K562 (cell line): ENCODE measurements around the gene C9orf50. TPM values are rescaled to one million over a fixed set of nuclear protein-coding genes. Genes with fewer than 3 reads are reported as not detected.
A peak's percentile ranks its signal among the peaks of the same experiment; 100 is the strongest.

ENCODE experiments used
- ARID1B ChIP-seq: fragments of 450-650 bp; IDR thresholded peaks from 2 replicates; pipeline ENCODE4 v1.6.1; 2016; ENCODE audit warnings: antibody characterized with exemption, mild to moderate bottlenecking, inconsistent platforms
- C11orf30 ChIP-seq: fragments of 450-650 bp; IDR thresholded peaks from 2 replicates; pipeline ENCODE4 v1.6.1; 2016; ENCODE audit warnings: low read depth, mild to moderate bottlenecking
- CEBPB ChIP-seq: fragments of 450-650 bp; IDR thresholded peaks from 2 replicates; pipeline ENCODE4 v1.6.1; 2016; ENCODE audit warnings: missing genetic modification characterization, missing compliant biosample characterization
- FOXK2 ChIP-seq, 2 experiments: fragments of 450-650 bp; IDR thresholded peaks in 1 of 2; conservative IDR thresholded peaks in 1 of 2; 2 replicates each; pipeline ENCODE4 v1.6.1; 2016; ENCODE audit warnings: low read depth in 2 of 2, mild to moderate bottlenecking in 1 of 2
- FOXM1 ChIP-seq, 2 experiments: fragments of 450-650 bp in 1 of 2; sonication (generic) in 1 of 2; formaldehyde crosslinking in 1 of 2; IDR thresholded peaks; 2 replicates each; pipeline versions ENCODE4 v1.6.1 to v1.9.0; 2017 to 2022; ENCODE audit warnings: low read depth in 2 of 2, mild to moderate bottlenecking in 2 of 2, missing genetic modification reagents in 1 of 2, moderate library complexity in 1 of 2
- GTF2E2 ChIP-seq: fragments of 200-800 bp; sonication (Bioruptor generic); IDR thresholded peaks from 2 replicates; pipeline ENCODE4 v1.6.1; 2016; ENCODE audit warnings: missing genetic modification characterization, missing compliant biosample characterization
- HMGN3 ChIP-seq: IDR thresholded peaks from 2 replicates; pipeline ENCODE4 v1.6.1; 2011; ENCODE audit warnings: borderline replicate concordance, low read depth, mild to moderate bottlenecking, mixed read lengths, low read length; ENCODE audit not compliant: insufficient read length; ENCODE audit errors: extremely low read depth
- ILF3 ChIP-seq: fragments of 450-650 bp; IDR thresholded peaks from 2 replicates; pipeline ENCODE4 v1.6.1; 2018; ENCODE audit warnings: antibody characterized with exemption, mild to moderate bottlenecking, moderate library complexity, borderline replicate concordance
- KAT2B ChIP-seq: IDR thresholded peaks from one replicate; pipeline ENCODE4 v1.6.1; 2012; ENCODE audit warnings: low read depth, mild to moderate bottlenecking, control low read depth, inconsistent platforms, low read length, moderate library complexity
- MECOM ChIP-seq: fragments of 250-450 bp; sonication (Bioruptor Pico); IDR thresholded peaks from 2 replicates; pipeline ENCODE4 v1.8.0; 2022; ENCODE audit warnings: inconsistent platforms
- NCOR1 ChIP-seq: fragments of 450-650 bp; IDR thresholded peaks from 2 replicates; pipeline ENCODE4 v1.6.1; 2016; ENCODE audit warnings: mild to moderate bottlenecking, moderate library complexity
- NR2F6 ChIP-seq: fragments of 450-650 bp; formaldehyde crosslinking; IDR thresholded peaks from 2 replicates; pipeline ENCODE4 v1.4.0; 2020; ENCODE audit warnings: mild to moderate bottlenecking
- PML ChIP-seq: IDR thresholded peaks from 2 replicates; pipeline ENCODE4 v1.6.1; 2012; ENCODE audit warnings: low read length, inconsistent platforms
- POLR2G ChIP-seq: fragments of 200-400 bp; formaldehyde crosslinking; IDR thresholded peaks from 2 replicates; pipeline ENCODE4 v1.6.1; 2017; ENCODE audit warnings: low read depth, mild to moderate bottlenecking, antibody characterized with exemption, low read length, moderate library complexity
- RHOXF2B ChIP-seq: fragments of 250-450 bp; sonication (Bioruptor Pico); conservative IDR thresholded peaks from 2 replicates; pipeline ENCODE4 v1.5.1; 2021
- SRSF1 ChIP-seq: fragments of 200-400 bp; formaldehyde crosslinking; IDR thresholded peaks from 2 replicates; pipeline ENCODE4 v1.6.1; 2017; ENCODE audit warnings: mild to moderate bottlenecking, low read depth, low read length, moderate library complexity
- ZBTB8A ChIP-seq: fragments of 450-650 bp; IDR thresholded peaks from 2 replicates; pipeline ENCODE4 v1.6.1; 2018; ENCODE audit warnings: mild to moderate bottlenecking, moderate library complexity; ENCODE audit not compliant: partially characterized antibody
- ZNF507 ChIP-seq: conservative IDR thresholded peaks from 2 replicates; pipeline ENCODE4 v1.6.1; 2017; ENCODE audit warnings: missing genetic modification characterization, missing compliant biosample characterization
- ZNF764 ChIP-seq: fragments of 250-450 bp; sonication (Bioruptor Pico); IDR thresholded peaks from 2 replicates; pipeline ENCODE4 v1.4.0; 2020; ENCODE audit warnings: low read depth, mild to moderate bottlenecking, moderate library complexity
- ZZZ3 ChIP-seq: fragments of 450-650 bp; IDR thresholded peaks from 2 replicates; pipeline ENCODE4 v1.6.1; 2016; ENCODE audit warnings: antibody characterized with exemption, mild to moderate bottlenecking, moderate library complexity
- polyA plus RNA-seq, 8 experiments: library from polyadenylated mRNA; depleted of rRNA in 4 of 8; stranded (reverse) in 5 of 8; unstranded in 3 of 8; fragments of >200 nt; fragmentation: Nextera tagmentation in 2 of 8; fragmentation: Illumina TruSeq in 1 of 8; extraction: Ambion mirVana in 2 of 8; extraction: Trizol in 1 of 8; gene quantifications; 2 replicates each; pipeline versions ENCODE4 v1.2.1 to v1.2.3, GENCODE V29; 2011 to 2014; ENCODE audit warnings: inconsistent platforms in 1 of 8, missing spikeins in 1 of 8
- total RNA-seq, 7 experiments: library from RNA; depleted of rRNA in 6 of 7; stranded (reverse); fragments of >200 nt in 6 of 7; fragmentation: Illumina TruSeq in 2 of 7; extraction: Trizol in 2 of 7; gene quantifications; 2 replicates each; pipeline versions ENCODE4 v1.2.1 to v1.2.3, GENCODE V29; 2011 to 2021; ENCODE audit warnings: low replicate concordance in 1 of 7
- TF ChIP-seq, protein P1 (sequence below): fragments of 450-650 bp; IDR thresholded peaks from 2 replicates; pipeline ENCODE4 v1.6.1; 2017; ENCODE audit warnings: antibody characterized with exemption, mild to moderate bottlenecking
- TF ChIP-seq, protein P2 (sequence below): fragments of 250-450 bp; sonication (Bioruptor Pico); IDR thresholded peaks from 2 replicates; pipeline ENCODE4 v1.8.0; 2022; ENCODE audit warnings: moderate library complexity, mild to moderate bottlenecking, inconsistent platforms
- TF ChIP-seq, protein P3 (sequence below): fragments of 450-650 bp; formaldehyde crosslinking; IDR thresholded peaks from 2 replicates; pipeline ENCODE4 v1.4.0; 2020; ENCODE audit warnings: mild to moderate bottlenecking, mixed read lengths

Gene C9orf50
- total and polyA plus RNA-seq, 9 of the 15 experiments (the other 6 are each of a cell fraction or from before 2014, with no cell fraction given): not detected

DNA sequence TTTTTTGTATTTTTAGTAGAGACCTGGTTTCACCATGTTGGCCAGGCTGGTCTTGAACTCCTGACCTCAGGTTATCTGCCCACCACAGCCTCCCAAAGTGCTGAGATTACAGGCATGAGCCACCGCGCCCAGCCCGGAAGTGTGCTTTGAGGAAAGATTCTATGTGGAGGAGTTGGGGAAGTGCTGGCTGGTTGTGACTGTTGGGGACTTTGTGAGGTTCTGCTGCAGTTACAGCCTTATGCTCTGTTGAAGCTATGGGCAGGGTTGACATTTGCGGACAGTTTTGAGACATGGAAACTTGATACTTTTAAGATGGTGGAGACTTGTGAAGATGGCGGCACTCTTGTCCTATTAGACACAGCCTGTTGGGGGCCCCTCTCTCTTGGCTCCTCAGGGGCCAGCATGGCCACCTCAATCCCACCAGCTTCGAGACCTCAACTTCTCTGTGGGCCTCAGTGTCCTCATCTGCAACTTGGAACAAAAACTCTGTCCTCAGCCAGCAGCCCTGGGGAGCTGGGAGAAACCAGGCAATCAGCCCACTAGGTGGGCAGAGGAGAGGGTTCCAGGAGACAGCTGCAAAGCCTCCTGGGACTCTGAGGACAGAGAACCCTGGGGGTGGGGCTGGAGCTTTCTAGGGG is 24.9 kb downstream of the C9orf50 start (continued):
- TF ChIP-seq, protein P1, sequence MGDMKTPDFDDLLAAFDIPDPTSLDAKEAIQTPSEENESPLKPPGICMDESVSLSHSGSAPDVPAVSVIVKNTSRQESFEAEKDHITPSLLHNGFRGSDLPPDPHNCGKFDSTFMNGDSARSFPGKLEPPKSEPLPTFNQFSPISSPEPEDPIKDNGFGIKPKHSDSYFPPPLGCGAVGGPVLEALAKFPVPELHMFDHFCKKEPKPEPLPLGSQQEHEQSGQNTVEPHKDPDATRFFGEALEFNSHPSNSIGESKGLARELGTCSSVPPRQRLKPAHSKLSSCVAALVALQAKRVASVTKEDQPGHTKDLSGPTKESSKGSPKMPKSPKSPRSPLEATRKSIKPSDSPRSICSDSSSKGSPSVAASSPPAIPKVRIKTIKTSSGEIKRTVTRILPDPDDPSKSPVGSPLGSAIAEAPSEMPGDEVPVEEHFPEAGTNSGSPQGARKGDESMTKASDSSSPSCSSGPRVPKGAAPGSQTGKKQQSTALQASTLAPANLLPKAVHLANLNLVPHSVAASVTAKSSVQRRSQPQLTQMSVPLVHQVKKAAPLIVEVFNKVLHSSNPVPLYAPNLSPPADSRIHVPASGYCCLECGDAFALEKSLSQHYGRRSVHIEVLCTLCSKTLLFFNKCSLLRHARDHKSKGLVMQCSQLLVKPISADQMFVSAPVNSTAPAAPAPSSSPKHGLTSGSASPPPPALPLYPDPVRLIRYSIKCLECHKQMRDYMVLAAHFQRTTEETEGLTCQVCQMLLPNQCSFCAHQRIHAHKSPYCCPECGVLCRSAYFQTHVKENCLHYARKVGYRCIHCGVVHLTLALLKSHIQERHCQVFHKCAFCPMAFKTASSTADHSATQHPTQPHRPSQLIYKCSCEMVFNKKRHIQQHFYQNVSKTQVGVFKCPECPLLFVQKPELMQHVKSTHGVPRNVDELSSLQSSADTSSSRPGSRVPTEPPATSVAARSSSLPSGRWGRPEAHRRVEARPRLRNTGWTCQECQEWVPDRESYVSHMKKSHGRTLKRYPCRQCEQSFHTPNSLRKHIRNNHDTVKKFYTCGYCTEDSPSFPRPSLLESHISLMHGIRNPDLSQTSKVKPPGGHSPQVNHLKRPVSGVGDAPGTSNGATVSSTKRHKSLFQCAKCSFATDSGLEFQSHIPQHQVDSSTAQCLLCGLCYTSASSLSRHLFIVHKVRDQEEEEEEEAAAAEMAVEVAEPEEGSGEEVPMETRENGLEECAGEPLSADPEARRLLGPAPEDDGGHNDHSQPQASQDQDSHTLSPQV: peak; percentile 98
- TF ChIP-seq, protein P2, sequence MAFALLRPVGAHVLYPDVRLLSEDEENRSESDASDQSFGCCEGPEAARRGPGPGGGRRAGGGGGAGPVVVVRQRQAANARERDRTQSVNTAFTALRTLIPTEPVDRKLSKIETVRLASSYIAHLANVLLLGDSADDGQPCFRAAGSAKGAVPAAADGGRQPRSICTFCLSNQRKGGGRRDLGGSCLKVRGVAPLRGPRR (CRISPR knock-in tag): 0 out of 2 replicates have a peak, but pooled peaks have one; percentile 76
- TF ChIP-seq, protein P3, sequence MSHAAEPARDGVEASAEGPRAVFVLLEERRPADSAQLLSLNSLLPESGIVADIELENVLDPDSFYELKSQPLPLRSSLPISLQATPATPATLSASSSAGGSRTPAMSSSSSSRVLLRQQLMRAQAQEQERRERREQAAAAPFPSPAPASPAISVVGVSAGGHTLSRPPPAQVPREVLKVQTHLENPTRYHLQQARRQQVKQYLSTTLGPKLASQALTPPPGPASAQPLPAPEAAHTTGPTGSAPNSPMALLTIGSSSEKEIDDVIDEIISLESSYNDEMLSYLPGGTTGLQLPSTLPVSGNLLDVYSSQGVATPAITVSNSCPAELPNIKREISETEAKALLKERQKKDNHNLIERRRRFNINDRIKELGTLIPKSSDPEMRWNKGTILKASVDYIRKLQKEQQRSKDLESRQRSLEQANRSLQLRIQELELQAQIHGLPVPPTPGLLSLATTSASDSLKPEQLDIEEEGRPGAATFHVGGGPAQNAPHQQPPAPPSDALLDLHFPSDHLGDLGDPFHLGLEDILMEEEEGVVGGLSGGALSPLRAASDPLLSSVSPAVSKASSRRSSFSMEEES (CRISPR knock-in tag): no peak
- TF ChIP-seq KAT2B: no peak
- TF ChIP-seq C11orf30: no peak
- peak; percentile 97 for TF ChIP-seq ARID1B
- TF ChIP-seq ZNF764: no peak
- no peak for TF ChIP-seq PML
- peak in 1 of 2 experiments; percentile 44; a peak in 1 of 4 replicates for TF ChIP-seq FOXK2 (conservative IDR thresholded peaks at IDR 0.05 in 1 of 2, IDR thresholded peaks at IDR 0.05 in 1 of 2; ENCODE audit: low read depth in 2 of 2)
- TF ChIP-seq ZZZ3: no peak
- no peak; the same call in 1 of the 2 replicates for TF ChIP-seq NR2F6 (CRISPR knock-in tag)
- TF ChIP-seq MECOM (CRISPR knock-in tag): 0 out of 2 replicates have a peak, but pooled peaks have one; percentile 40
- no peak for TF ChIP-seq POLR2G
- TF ChIP-seq ZBTB8A: no peak
- TF ChIP-seq RHOXF2B (CRISPR knock-in tag): peak; percentile 86; the same call in 1 of the 2 replicates
- TF ChIP-seq FOXM1 (IDR thresholded peaks at IDR 0.05; ENCODE audit: low read depth): peak; percentile 60; the same call in 1 of the 2 replicates
- no peak for TF ChIP-seq FOXM1 (CRISPR knock-in tag; IDR thresholded peaks at IDR 0.05; ENCODE audit: low read depth)
- TF ChIP-seq CEBPB (tag): peak; percentile 52; the same call in 1 of the 2 replicates
- no peak for TF ChIP-seq ILF3
- TF ChIP-seq NCOR1: peak; percentile 94
- peak; percentile 76; the same call in 1 of the 2 replicates for TF ChIP-seq GTF2E2
- TF ChIP-seq SRSF1: no peak
- TF ChIP-seq HMGN3: no peak
- TF ChIP-seq ZNF507: no peak
